Measurements from ENCODE around the gene KANK3. TPM values are rescaled to one million over a fixed set of nuclear protein-coding genes. Genes with fewer than 3 reads are reported as not detected.

The KANK3 gene
- total RNA-seq, 1 donor from 2014 or later = 1.6 TPM

GRCh38 chr19:8336660-8337059, 6.4 kb downstream of the KANK3 start:
- no peak for DNase-seq (ENCODE audit: extremely low spot score, unreplicated experiment)
- Mint-ChIP-seq H3K9me3 (no peaks in the 10 kb centered on the region), H3K4me3 (no peak overlapping the region), H3K27ac (no peak overlapping the region), H3K36me3 (no peaks in the 10 kb centered on the region), H3K27me3 (peaks cover 74% of the 10 kb centered on the region), H3K4me1 (ENCODE audit: unreplicated experiment) (no peaks in the 10 kb centered on the region)
- no peak for TF ChIP-seq CTCF (conservative IDR thresholded peaks at IDR 0.05)

GRCh38 chr19:8336072-8336569, 6.9 kb downstream of the KANK3 start:
- DNase-seq (ENCODE audit: extremely low spot score, unreplicated experiment) = no peak
- Mint-ChIP-seq H3K9me3 (no peaks in the 10 kb centered on the region), H3K27ac (no peak overlapping the region), H3K4me3 (peak overlapping the region; percentile 74), H3K4me1 (ENCODE audit: unreplicated experiment) (no peaks in the 10 kb centered on the region), H3K36me3 (no peaks in the 10 kb centered on the region), H3K27me3 (peaks cover 74% of the 10 kb centered on the region)
- no peak for TF ChIP-seq CTCF (conservative IDR thresholded peaks at IDR 0.05)

- H3K4me1 Mint-ChIP-seq (ENCODE audit: unreplicated experiment) = no peaks in the 10 kb centered on the region
- no peaks in the 10 kb centered on the region for H3K36me3 Mint-ChIP-seq
- peaks cover 75% of the 10 kb centered on the region for H3K27me3 Mint-ChIP-seq
- no peaks in the 10 kb centered on the region for H3K9me3 Mint-ChIP-seq
- no peak overlapping the region for H3K27ac Mint-ChIP-seq
- TF ChIP-seq CTCF (conservative IDR thresholded peaks at IDR 0.05) = peak; percentile 55
- peak overlapping the region; percentile 74 for H3K4me3 Mint-ChIP-seq
- DNase-seq (ENCODE audit: extremely low spot score, unreplicated experiment) = no peak
These were observed 7.6 kb downstream of the KANK3 start for GRCh38 chr19:8335343-8336071.

GRCh38 chr19:8334458-8335342, 8.4 kb downstream of the KANK3 start:
- peak overlapping the region; percentile 54 for H3K4me3 Mint-ChIP-seq
- peak; percentile 76 for DNase-seq (ENCODE audit: extremely low spot score, unreplicated experiment)
- no peak overlapping the region for H3K27ac Mint-ChIP-seq
- no peak for TF ChIP-seq CTCF (conservative IDR thresholded peaks at IDR 0.05)
- H3K27me3 Mint-ChIP-seq = peaks cover 75% of the 10 kb centered on the region
- H3K36me3 Mint-ChIP-seq = no peaks in the 10 kb centered on the region
- no peaks in the 10 kb centered on the region for H3K9me3 Mint-ChIP-seq
- H3K4me1 Mint-ChIP-seq (ENCODE audit: unreplicated experiment) = no peaks in the 10 kb centered on the region

GRCh38 chr19:8333767-8334457, 9.2 kb downstream of the KANK3 start:
- TF ChIP-seq CTCF (conservative IDR thresholded peaks at IDR 0.05) = no peak
- Mint-ChIP-seq H3K9me3 (no peaks in the 10 kb centered on the region), H3K4me1 (ENCODE audit: unreplicated experiment) (no peaks in the 10 kb centered on the region), H3K4me3 (peak overlapping the region; percentile 54), H3K27ac (no peak overlapping the region), H3K27me3 (peaks cover 71% of the 10 kb centered on the region), H3K36me3 (no peaks in the 10 kb centered on the region)
- DNase-seq (ENCODE audit: extremely low spot score, unreplicated experiment) = no peak

Measured in type B pancreatic cell (in vitro differentiated cells).